ENCODE measurements around the gene SLC17A2.

The SLC17A2 gene, protein sequence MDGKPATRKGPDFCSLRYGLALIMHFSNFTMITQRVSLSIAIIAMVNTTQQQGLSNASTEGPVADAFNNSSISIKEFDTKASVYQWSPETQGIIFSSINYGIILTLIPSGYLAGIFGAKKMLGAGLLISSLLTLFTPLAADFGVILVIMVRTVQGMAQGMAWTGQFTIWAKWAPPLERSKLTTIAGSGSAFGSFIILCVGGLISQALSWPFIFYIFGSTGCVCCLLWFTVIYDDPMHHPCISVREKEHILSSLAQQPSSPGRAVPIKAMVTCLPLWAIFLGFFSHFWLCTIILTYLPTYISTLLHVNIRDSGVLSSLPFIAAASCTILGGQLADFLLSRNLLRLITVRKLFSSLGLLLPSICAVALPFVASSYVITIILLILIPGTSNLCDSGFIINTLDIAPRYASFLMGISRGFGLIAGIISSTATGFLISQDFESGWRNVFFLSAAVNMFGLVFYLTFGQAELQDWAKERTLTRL

GRCh38 chr6:25930532-25931410, at the start of gene SLC17A2:
Gene SLC17A2, minus strand, starts transcription at chr6:25930691. Its CDS starts 4,895 bp downstream, at chr6:25925796.
- Histone ChIP-seq H3K4me1 (ENCODE audit: control insufficient read depth, insufficient read depth, low read length) (no peaks in the 10 kb centered on the region), H3K27me3 (ENCODE audit: control insufficient read depth, insufficient read depth, low read length) (no peaks in the 10 kb centered on the region), H3K9ac (ENCODE audit: low read depth, low read length) (no peak within 1 kb of the TSS), H3K4me3 (ENCODE audit: low read depth, low read length) (no peak within 1 kb of the TSS), H3K36me3 (ENCODE audit: control insufficient read depth, insufficient read depth, low read length) (no peaks in the 10 kb centered on the region), H3K9me3 (ENCODE audit: control insufficient read depth, insufficient read depth, low read length) (no peaks in the 10 kb centered on the region)

GRCh38 chr6:25975923-25976560, 45.6 kb upstream of the SLC17A2 start:
- Histone ChIP-seq H3K4me3 (ENCODE audit: low read depth, low read length) (no peak overlapping the region), H3K27me3 (ENCODE audit: control insufficient read depth, insufficient read depth, low read length) (no peaks in the 10 kb centered on the region), H3K9me3 (ENCODE audit: control insufficient read depth, insufficient read depth, low read length) (no peaks in the 10 kb centered on the region), H3K36me3 (ENCODE audit: control insufficient read depth, insufficient read depth, low read length) (no peaks in the 10 kb centered on the region), H3K9ac (ENCODE audit: low read depth, low read length) (no peak overlapping the region), H3K4me1 (ENCODE audit: control insufficient read depth, insufficient read depth, low read length) (no peaks in the 10 kb centered on the region)

DNA sequence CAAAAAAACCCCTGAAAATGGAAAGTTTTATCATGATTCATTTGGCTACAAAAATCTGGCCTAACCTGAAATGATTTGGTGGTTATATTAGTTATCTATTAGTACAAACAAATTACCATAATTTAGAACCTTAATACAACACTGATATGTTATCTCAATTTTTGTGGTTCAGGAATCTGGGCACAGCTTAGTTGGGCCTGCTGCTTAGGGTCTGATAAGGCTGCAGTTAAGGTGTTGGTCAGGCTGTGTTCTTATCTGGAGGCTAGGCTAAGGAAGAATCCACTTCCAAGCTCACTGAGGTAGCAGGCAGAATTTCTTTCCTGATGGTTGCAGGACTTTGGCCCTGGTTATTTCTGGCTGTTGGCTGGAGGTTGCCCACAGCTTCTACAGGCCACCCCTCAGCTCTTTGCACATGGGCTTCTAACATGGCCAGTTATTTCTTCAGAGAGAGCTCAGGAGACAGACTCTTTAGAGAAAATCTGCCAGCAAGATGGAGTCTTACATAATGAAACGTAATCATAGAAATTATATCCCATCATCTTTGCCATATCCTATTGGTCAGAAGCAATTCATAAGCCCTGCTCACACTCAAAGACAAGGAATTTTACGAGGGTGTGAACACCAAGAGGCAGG, 43.5 kb upstream of the SLC17A2 start:
- no peak overlapping the region for H3K4me3 ChIP-seq (ENCODE audit: low read depth, low read length)
- H3K9me3 ChIP-seq (ENCODE audit: control insufficient read depth, insufficient read depth, low read length): no peaks in the 10 kb centered on the region
- H3K9ac ChIP-seq (ENCODE audit: low read depth, low read length): no peak overlapping the region
- H3K36me3 ChIP-seq (ENCODE audit: control insufficient read depth, insufficient read depth, low read length): no peaks in the 10 kb centered on the region
- H3K27me3 ChIP-seq (ENCODE audit: control insufficient read depth, insufficient read depth, low read length): no peaks in the 10 kb centered on the region
- H3K4me1 ChIP-seq (ENCODE audit: control insufficient read depth, insufficient read depth, low read length): no peaks in the 10 kb centered on the region

DNA sequence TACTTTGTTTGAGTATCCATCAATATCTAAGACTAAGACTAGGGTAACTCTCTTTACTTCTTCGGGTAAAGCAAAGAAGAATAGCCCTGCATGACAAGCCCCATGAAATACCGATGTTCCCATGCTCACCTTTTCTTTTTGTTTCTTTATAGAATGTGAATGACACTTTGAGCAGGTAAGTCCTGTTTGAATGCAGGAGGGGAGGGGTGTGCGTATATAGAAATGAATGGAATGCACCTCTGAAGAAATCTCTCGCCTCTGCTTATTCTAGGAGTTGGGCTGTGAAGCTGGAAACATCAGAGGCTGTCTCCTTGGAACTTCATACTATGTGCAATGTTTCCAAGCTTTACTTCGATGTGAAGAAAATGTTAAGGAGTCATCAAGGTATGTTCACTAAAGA, 42.4 kb upstream of the SLC17A2 start:
- Histone ChIP-seq H3K36me3 (ENCODE audit: control insufficient read depth, insufficient read depth, low read length) (no peaks in the 10 kb centered on the region), H3K9ac (ENCODE audit: low read depth, low read length) (no peak overlapping the region), H3K4me3 (ENCODE audit: low read depth, low read length) (no peak overlapping the region), H3K4me1 (ENCODE audit: control insufficient read depth, insufficient read depth, low read length) (no peaks in the 10 kb centered on the region), H3K27me3 (ENCODE audit: control insufficient read depth, insufficient read depth, low read length) (no peaks in the 10 kb centered on the region), H3K9me3 (ENCODE audit: control insufficient read depth, insufficient read depth, low read length) (no peaks in the 10 kb centered on the region)

DNA sequence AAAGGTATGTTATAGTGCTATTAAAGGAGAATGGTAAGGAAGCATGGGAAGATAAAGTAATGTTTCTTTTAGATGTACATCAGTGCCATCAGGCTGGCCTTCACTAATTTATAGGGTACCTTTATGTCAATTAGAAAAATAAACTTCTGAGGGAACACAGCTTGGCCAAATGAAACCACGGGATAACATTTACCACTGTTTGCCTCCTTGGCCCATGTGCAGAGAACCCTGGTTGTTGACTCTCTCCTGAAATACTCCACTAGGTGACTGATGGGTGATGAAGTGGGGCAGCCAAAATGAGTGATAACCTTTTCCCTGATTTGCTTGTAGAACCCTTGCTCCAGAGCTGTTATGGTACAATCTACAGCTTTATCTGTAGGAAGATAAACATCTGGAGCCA, 41.6 kb upstream of the SLC17A2 start:
- H3K4me1 ChIP-seq (ENCODE audit: control insufficient read depth, insufficient read depth, low read length): no peaks in the 10 kb centered on the region
- H3K9ac ChIP-seq (ENCODE audit: low read depth, low read length): no peak overlapping the region
- no peaks in the 10 kb centered on the region for H3K36me3 ChIP-seq (ENCODE audit: control insufficient read depth, insufficient read depth, low read length)
- no peaks in the 10 kb centered on the region for H3K9me3 ChIP-seq (ENCODE audit: control insufficient read depth, insufficient read depth, low read length)
- no peaks in the 10 kb centered on the region for H3K27me3 ChIP-seq (ENCODE audit: control insufficient read depth, insufficient read depth, low read length)
- no peak overlapping the region for H3K4me3 ChIP-seq (ENCODE audit: low read depth, low read length)

- no peaks in the 10 kb centered on the region for H3K27me3 ChIP-seq (ENCODE audit: control insufficient read depth, insufficient read depth, low read length)
- no peak overlapping the region for H3K9ac ChIP-seq (ENCODE audit: low read depth, low read length)
- no peaks in the 10 kb centered on the region for H3K36me3 ChIP-seq (ENCODE audit: control insufficient read depth, insufficient read depth, low read length)
- peaks cover 7% of the 10 kb centered on the region for H3K4me1 ChIP-seq (ENCODE audit: control insufficient read depth, insufficient read depth, low read length)
- no peak overlapping the region for H3K4me3 ChIP-seq (ENCODE audit: low read depth, low read length)
- H3K9me3 ChIP-seq (ENCODE audit: control insufficient read depth, insufficient read depth, low read length): no peaks in the 10 kb centered on the region
These were observed 40.8 kb upstream of the SLC17A2 start for GRCh38 chr6:25971187-25971821.

DNA sequence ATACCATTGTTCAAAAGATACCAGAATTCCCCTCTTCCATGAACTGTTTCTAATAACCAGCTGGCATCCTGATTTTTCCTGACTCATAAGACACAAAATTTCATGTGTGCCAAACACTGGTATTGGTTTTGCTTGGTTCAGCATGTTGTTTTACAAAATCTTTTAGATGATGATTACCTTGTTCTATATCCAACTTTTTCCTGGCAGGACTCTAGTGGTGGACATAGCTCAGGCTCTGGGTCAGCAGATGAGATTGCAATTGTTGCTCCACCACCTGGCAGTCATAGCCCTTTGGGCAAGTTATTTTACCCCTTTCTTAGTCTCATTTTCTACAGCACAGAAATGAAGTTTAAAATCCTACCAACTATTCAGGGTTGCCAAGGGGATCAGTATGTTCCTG, 38.3 kb upstream of the SLC17A2 start:
- Histone ChIP-seq H3K4me3 (ENCODE audit: low read depth, low read length) (no peak overlapping the region), H3K4me1 (ENCODE audit: control insufficient read depth, insufficient read depth, low read length) (peaks cover 19% of the 10 kb centered on the region), H3K36me3 (ENCODE audit: control insufficient read depth, insufficient read depth, low read length) (no peaks in the 10 kb centered on the region)

DNA sequence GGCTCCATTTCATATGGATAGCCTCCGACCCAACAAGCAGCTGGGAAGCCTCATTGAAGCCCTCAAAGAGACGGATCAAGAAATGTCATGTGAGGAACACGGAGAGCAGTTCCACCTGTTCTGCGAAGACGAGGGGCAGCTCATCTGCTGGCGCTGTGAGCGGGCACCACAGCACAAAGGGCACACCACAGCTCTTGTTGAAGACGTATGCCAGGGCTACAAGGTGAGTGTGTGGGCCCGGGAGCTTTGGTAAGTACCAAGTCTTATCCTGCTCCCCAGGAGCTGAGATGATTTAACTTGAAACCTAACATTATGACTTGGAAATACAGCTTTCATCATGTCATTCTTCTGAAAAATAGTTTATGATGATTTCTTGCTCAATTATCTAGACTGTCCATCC, 36.2 kb upstream of the SLC17A2 start:
- Histone ChIP-seq H3K4me1 (ENCODE audit: control insufficient read depth, insufficient read depth, low read length) (peaks cover 29% of the 10 kb centered on the region), H3K27me3 (ENCODE audit: control insufficient read depth, insufficient read depth, low read length) (no peaks in the 10 kb centered on the region), H3K4me3 (ENCODE audit: low read depth, low read length) (no peak overlapping the region), H3K9ac (ENCODE audit: low read depth, low read length) (no peak overlapping the region), H3K9me3 (ENCODE audit: control insufficient read depth, insufficient read depth, low read length) (no peaks in the 10 kb centered on the region), H3K36me3 (ENCODE audit: control insufficient read depth, insufficient read depth, low read length) (no peaks in the 10 kb centered on the region)

More for the DNA sequence above, 38.3 kb upstream of the SLC17A2 start:
- H3K9me3 ChIP-seq (ENCODE audit: control insufficient read depth, insufficient read depth, low read length): no peaks in the 10 kb centered on the region
- no peak overlapping the region for H3K9ac ChIP-seq (ENCODE audit: low read depth, low read length)
- H3K27me3 ChIP-seq (ENCODE audit: control insufficient read depth, insufficient read depth, low read length): no peaks in the 10 kb centered on the region

DNA sequence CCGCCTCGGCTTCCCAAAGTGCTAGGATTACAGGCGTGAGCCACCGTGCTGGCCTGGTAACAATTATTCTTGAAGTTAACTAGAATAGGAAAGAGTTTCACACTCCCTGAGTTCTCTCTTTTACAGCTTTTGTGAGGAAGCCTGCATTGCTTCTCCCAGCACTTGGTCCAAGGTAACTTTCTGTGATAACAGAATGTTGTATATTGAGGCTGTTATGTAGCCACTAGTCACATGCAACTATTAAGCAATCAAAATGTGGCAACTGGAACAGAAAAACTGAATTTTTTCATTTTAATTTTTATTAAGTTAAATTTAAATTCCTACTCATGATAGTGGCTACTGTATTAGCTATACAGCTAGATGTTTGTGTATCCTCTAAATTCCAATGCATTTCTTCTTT, 34.6 kb upstream of the SLC17A2 start:
- no peaks in the 10 kb centered on the region for H3K27me3 ChIP-seq (ENCODE audit: control insufficient read depth, insufficient read depth, low read length)
- H3K9ac ChIP-seq (ENCODE audit: low read depth, low read length): no peak overlapping the region
- H3K4me3 ChIP-seq (ENCODE audit: low read depth, low read length): no peak overlapping the region
- no peaks in the 10 kb centered on the region for H3K36me3 ChIP-seq (ENCODE audit: control insufficient read depth, insufficient read depth, low read length)
- H3K9me3 ChIP-seq (ENCODE audit: control insufficient read depth, insufficient read depth, low read length): no peaks in the 10 kb centered on the region
- H3K4me1 ChIP-seq (ENCODE audit: control insufficient read depth, insufficient read depth, low read length): peaks cover 29% of the 10 kb centered on the region

DNA sequence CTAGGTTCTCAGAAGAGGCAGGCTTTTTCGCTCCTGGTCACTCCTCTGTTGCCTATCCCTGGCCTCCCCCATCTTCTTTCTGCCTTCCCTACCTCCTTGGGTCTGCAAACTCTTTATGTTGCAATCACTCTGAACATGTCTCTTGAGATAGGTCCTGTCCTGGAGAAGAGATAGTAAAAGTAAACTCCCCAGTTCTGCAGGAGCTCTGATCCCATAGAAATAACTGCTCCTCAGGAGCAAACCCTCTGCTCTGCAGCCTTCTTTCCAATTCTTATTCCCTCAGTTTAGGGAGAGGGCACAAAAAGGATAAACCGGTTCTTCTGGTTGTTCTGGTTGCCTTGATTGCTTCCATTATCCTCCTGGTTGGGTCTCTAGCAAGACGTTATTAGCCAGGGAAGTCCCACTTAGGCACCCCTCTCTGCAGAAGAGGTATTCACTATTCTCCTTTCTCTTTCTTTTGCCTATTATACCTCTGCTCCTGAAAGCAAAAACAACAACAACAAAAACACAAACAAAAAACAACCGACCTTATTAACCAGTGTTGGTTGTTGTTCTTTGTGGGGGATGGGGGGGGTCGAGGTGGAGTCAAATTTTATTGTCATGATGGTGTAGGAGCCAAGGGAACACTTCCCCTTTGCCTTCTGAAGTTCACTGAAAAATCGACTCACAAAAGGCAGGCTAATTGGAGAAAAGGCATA, 33.1 kb upstream of the SLC17A2 start:
- H3K9ac ChIP-seq (ENCODE audit: low read depth, low read length): no peak overlapping the region

More for the DNA sequence above, 33.1 kb upstream of the SLC17A2 start:
- H3K36me3 ChIP-seq (ENCODE audit: control insufficient read depth, insufficient read depth, low read length): no peaks in the 10 kb centered on the region
- H3K4me1 ChIP-seq (ENCODE audit: control insufficient read depth, insufficient read depth, low read length): peaks cover 29% of the 10 kb centered on the region
- no peaks in the 10 kb centered on the region for H3K27me3 ChIP-seq (ENCODE audit: control insufficient read depth, insufficient read depth, low read length)
- peak overlapping the region; percentile 36 for H3K4me3 ChIP-seq (ENCODE audit: low read depth, low read length)
- no peaks in the 10 kb centered on the region for H3K9me3 ChIP-seq (ENCODE audit: control insufficient read depth, insufficient read depth, low read length)
